ENCODE results near the gene GRM7. TPM values are rescaled to one million over a fixed set of nuclear protein-coding genes. Genes with fewer than 3 reads are reported as not detected.

GRM7 gene
- total and polyA plus RNA-seq, 2 experiments from 2014 or later: 1.7 to 2.7 TPM

- no peak overlapping the region for H3K27ac ChIP-seq
- no peak overlapping the region for H2AFZ ChIP-seq
- no peak for DNase-seq (ENCODE audit: low spot score)
- no peak overlapping the region for H3K4me2 ChIP-seq
- no peaks in the 10 kb centered on the region for H3K9me3 ChIP-seq (ENCODE audit: low read depth)
- TF ChIP-seq EZH2phosphoT487 (IDR thresholded peaks at IDR 0.05; ENCODE audit: low read depth, severe bottlenecking, unreplicated experiment) (no peak), EZH2 (IDR thresholded peaks at IDR 0.05; ENCODE audit: borderline replicate concordance) (no peak)
- TF ChIP-seq, protein P1, sequence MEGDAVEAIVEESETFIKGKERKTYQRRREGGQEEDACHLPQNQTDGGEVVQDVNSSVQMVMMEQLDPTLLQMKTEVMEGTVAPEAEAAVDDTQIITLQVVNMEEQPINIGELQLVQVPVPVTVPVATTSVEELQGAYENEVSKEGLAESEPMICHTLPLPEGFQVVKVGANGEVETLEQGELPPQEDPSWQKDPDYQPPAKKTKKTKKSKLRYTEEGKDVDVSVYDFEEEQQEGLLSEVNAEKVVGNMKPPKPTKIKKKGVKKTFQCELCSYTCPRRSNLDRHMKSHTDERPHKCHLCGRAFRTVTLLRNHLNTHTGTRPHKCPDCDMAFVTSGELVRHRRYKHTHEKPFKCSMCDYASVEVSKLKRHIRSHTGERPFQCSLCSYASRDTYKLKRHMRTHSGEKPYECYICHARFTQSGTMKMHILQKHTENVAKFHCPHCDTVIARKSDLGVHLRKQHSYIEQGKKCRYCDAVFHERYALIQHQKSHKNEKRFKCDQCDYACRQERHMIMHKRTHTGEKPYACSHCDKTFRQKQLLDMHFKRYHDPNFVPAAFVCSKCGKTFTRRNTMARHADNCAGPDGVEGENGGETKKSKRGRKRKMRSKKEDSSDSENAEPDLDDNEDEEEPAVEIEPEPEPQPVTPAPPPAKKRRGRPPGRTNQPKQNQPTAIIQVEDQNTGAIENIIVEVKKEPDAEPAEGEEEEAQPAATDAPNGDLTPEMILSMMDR (IDR thresholded peaks at IDR 0.05; ENCODE audit: poor library complexity): no peak
- H3K4me3 ChIP-seq: no peak overlapping the region
- WGBS (ENCODE audit: low lambda C conversion rate, missing lambda C conversion rate): 60% methylated on average over 4 of the region's 4 CpGs
- H3K9me2 ChIP-seq (replicated peaks; ENCODE audit: insufficient read depth): no peaks in the 10 kb centered on the region
- no peaks in the 10 kb centered on the region for H3K4me1 ChIP-seq (ENCODE audit: insufficient read depth)
- no peaks in the 10 kb centered on the region for H4K20me1 ChIP-seq (ENCODE audit: insufficient read depth, poor library complexity, severe bottlenecking)
- no peaks in the 10 kb centered on the region for H3K27me3 ChIP-seq
- no peaks in the 10 kb centered on the region for H3K36me3 ChIP-seq (replicated peaks; ENCODE audit: insufficient read depth, low read depth)
- no peaks in the 10 kb centered on the region for H3K79me2 ChIP-seq
Observed at GRCh38 chr3:6989608-6990291, 128.8 kb downstream of the GRM7 start.

GRCh38 chr3:6994081-6994668 is 133.3 kb downstream of the GRM7 start:
- no peaks in the 10 kb centered on the region for H3K79me2 ChIP-seq
- H3K9me2 ChIP-seq (replicated peaks; ENCODE audit: insufficient read depth): no peaks in the 10 kb centered on the region
- no peak overlapping the region for H2AFZ ChIP-seq
- H3K4me2 ChIP-seq: no peak overlapping the region
- WGBS (ENCODE audit: low lambda C conversion rate, missing lambda C conversion rate): 69% methylated on average over 3 of the region's 3 CpGs
- H3K36me3 ChIP-seq (replicated peaks; ENCODE audit: insufficient read depth, low read depth): no peaks in the 10 kb centered on the region
- H3K4me1 ChIP-seq (ENCODE audit: insufficient read depth): no peaks in the 10 kb centered on the region
- TF ChIP-seq, protein P1 (IDR thresholded peaks at IDR 0.05; ENCODE audit: poor library complexity): peak; percentile 43
- TF ChIP-seq EZH2 (IDR thresholded peaks at IDR 0.05; ENCODE audit: borderline replicate concordance): no peak
- no peaks in the 10 kb centered on the region for H3K27me3 ChIP-seq
- no peak overlapping the region for H3K4me3 ChIP-seq
- H3K9me3 ChIP-seq (ENCODE audit: low read depth): no peaks in the 10 kb centered on the region
- no peak overlapping the region for H3K27ac ChIP-seq
- DNase-seq (ENCODE audit: low spot score): peak; percentile 19
- no peaks in the 10 kb centered on the region for H4K20me1 ChIP-seq (ENCODE audit: insufficient read depth, poor library complexity, severe bottlenecking)

DNA sequence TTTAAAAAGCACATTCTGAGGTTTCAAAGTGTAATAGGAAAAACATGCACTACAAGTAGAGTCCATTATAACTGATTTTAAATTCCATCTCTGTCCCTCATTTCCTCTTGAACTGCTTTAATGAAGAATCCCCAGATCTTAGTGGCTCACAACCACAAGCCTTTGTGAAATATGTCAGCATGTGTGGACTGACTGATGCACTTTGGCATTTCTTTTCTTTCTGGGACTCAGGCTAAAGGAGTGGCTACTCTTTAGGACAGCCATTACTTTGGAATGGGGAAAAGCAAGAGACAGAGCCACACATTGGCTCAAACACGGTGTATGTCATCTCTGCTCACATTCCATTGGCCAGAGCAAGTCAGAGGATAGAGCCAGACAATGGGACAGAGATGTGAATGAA is 139.6 kb downstream of the GRM7 start:
- Histone ChIP-seq H3K9me3 (ENCODE audit: low read depth) (no peaks in the 10 kb centered on the region), H2AFZ (no peak overlapping the region), H3K4me3 (no peak overlapping the region), H3K27ac (no peak overlapping the region), H3K27me3 (no peaks in the 10 kb centered on the region), H3K79me2 (no peaks in the 10 kb centered on the region), H3K36me3 (replicated peaks; ENCODE audit: insufficient read depth, low read depth) (no peaks in the 10 kb centered on the region), H3K9me2 (replicated peaks; ENCODE audit: insufficient read depth) (no peaks in the 10 kb centered on the region), H4K20me1 (ENCODE audit: insufficient read depth, poor library complexity, severe bottlenecking) (no peaks in the 10 kb centered on the region), H3K4me2 (no peak overlapping the region), H3K4me1 (ENCODE audit: insufficient read depth) (no peaks in the 10 kb centered on the region)
- TF ChIP-seq EZH2 (IDR thresholded peaks at IDR 0.05; ENCODE audit: borderline replicate concordance) (no peak), EZH2phosphoT487 (IDR thresholded peaks at IDR 0.05; ENCODE audit: low read depth, severe bottlenecking, unreplicated experiment) (no peak)
- TF ChIP-seq, protein P1 (IDR thresholded peaks at IDR 0.05; ENCODE audit: poor library complexity): no peak
- DNase-seq (ENCODE audit: low spot score): no peak
- WGBS (ENCODE audit: low lambda C conversion rate, missing lambda C conversion rate): 74% methylated on average over 1 of the region's 1 CpG
